HEK293T (cell line): ENCODE results near the gene MACROD2.

ENCODE experiments used
- ARNT ChIP-seq: fragments of 450-650 bp; IDR thresholded peaks from 2 replicates; pipeline ENCODE4 v1.6.1; 2017; ENCODE audit warnings: mild to moderate bottlenecking
- BHLHE40 ChIP-seq: fragments of 450-650 bp; IDR thresholded peaks from 2 replicates; pipeline ENCODE4 v1.6.1; 2016; ENCODE audit warnings: mild to moderate bottlenecking, moderate library complexity, borderline replicate concordance
- CTBP1 ChIP-seq: fragments of 450-650 bp; IDR thresholded peaks from 2 replicates; pipeline ENCODE4 v1.6.1; 2016; ENCODE audit warnings: borderline replicate concordance
- ELF4 ChIP-seq: fragments of 450-650 bp; IDR thresholded peaks from 2 replicates; pipeline ENCODE4 v1.6.1; 2017; ENCODE audit warnings: antibody characterized with exemption
- FOXA1 ChIP-seq: fragments of 450-650 bp; IDR thresholded peaks from 2 replicates; pipeline ENCODE4 v1.6.1; 2016; ENCODE audit warnings: mild to moderate bottlenecking
- FOXK2 ChIP-seq: fragments of 450-650 bp; IDR thresholded peaks from 2 replicates; pipeline ENCODE4 v1.6.1; 2016; ENCODE audit warnings: mild to moderate bottlenecking
- FOXM1 ChIP-seq: fragments of 450-650 bp; IDR thresholded peaks from 2 replicates; pipeline ENCODE4 v1.6.1; 2017; ENCODE audit warnings: mild to moderate bottlenecking, borderline replicate concordance
- PKNOX1 ChIP-seq: fragments of 450-650 bp; IDR thresholded peaks from 2 replicates; pipeline ENCODE4 v1.6.1; 2016
- SP1 ChIP-seq: fragments of 450-650 bp; IDR thresholded peaks from 2 replicates; pipeline ENCODE4 v1.6.1; 2017
- SUZ12 ChIP-seq: fragments of 450-650 bp; IDR thresholded peaks from 2 replicates; pipeline ENCODE4 v1.6.1; 2016; ENCODE audit warnings: mild to moderate bottlenecking
- ZNF384 ChIP-seq: fragments of 450-650 bp; IDR thresholded peaks from 2 replicates; pipeline ENCODE4 v1.6.1; 2016

- no peak for TF ChIP-seq PKNOX1
- TF ChIP-seq FOXM1 = no peak
- no peak for TF ChIP-seq FOXA1
- TF ChIP-seq SP1 = no peak
- TF ChIP-seq ZNF384 = no peak
- TF ChIP-seq CTBP1 = no peak
- no peak for TF ChIP-seq FOXK2
- no peak for TF ChIP-seq ARNT
- no peak for TF ChIP-seq ELF4
- no peak for TF ChIP-seq BHLHE40
- TF ChIP-seq SUZ12 = no peak
These were observed 746.3 kb downstream of the MACROD2 start for GRCh38 chr20:14741616-14742015.
